ENCODE results near the gene HOXA4. TPM values are rescaled to one million over a fixed set of nuclear protein-coding genes. Genes with fewer than 3 reads are reported as not detected.

Gene HOXA4
- total RNA-seq, 1 experiment from 2014 or later = 0.50 TPM

GRCh38 chr7:27116031-27116961 lies 14.3 kb downstream of the HOXA4 start:
- no peak for DNase-seq (ENCODE audit: low read depth, low spot score)
- in situ Hi-C loops (cut with HindIII; ENCODE audit: low pct_unique_long_range_greater_than_20kb, low sequenced_read_pairs) = no loop called here

GRCh38 chr7:27115221-27116026 lies 15.1 kb downstream of the HOXA4 start:
- in situ Hi-C loops (cut with HindIII; ENCODE audit: low pct_unique_long_range_greater_than_20kb, low sequenced_read_pairs) = no loop called here
- no peak for DNase-seq (ENCODE audit: low read depth, low spot score)

GRCh38 chr7:27114881-27115220 lies 15.7 kb downstream of the HOXA4 start:
- in situ Hi-C loops (cut with HindIII; ENCODE audit: low pct_unique_long_range_greater_than_20kb, low sequenced_read_pairs) = no loop called here
- DNase-seq (ENCODE audit: low read depth, low spot score) = no peak

- in situ Hi-C loops (cut with HindIII; ENCODE audit: low pct_unique_long_range_greater_than_20kb, low sequenced_read_pairs) = no loop called here
- DNase-seq (ENCODE audit: low read depth, low spot score) = peak; percentile 65
Measured at GRCh38 chr7:27113991-27114769, 16.4 kb downstream of the HOXA4 start.

- in situ Hi-C loops (cut with HindIII; ENCODE audit: low pct_unique_long_range_greater_than_20kb, low sequenced_read_pairs) = no loop called here
- DNase-seq (ENCODE audit: low read depth, low spot score) = peak; percentile 73
Measured at GRCh38 chr7:27112955-27113949, 17.3 kb downstream of the HOXA4 start.

GRCh38 chr7:27112361-27112760 lies 18.2 kb downstream of the HOXA4 start:
- in situ Hi-C loops (cut with HindIII; ENCODE audit: low pct_unique_long_range_greater_than_20kb, low sequenced_read_pairs) = no loop called here
- no peak for DNase-seq (ENCODE audit: low read depth, low spot score)

- in situ Hi-C loops (cut with HindIII; ENCODE audit: low pct_unique_long_range_greater_than_20kb, low sequenced_read_pairs) = no loop called here
- DNase-seq (ENCODE audit: low read depth, low spot score) = no peak
Measured at GRCh38 chr7:27111751-27112277, 18.7 kb downstream of the HOXA4 start.

- DNase-seq (ENCODE audit: low read depth, low spot score) = no peak
- in situ Hi-C loops (cut with HindIII; ENCODE audit: low pct_unique_long_range_greater_than_20kb, low sequenced_read_pairs) = no loop called here
Measured at GRCh38 chr7:27111042-27111750, 19.4 kb downstream of the HOXA4 start.

- in situ Hi-C loops (cut with HindIII; ENCODE audit: low pct_unique_long_range_greater_than_20kb, low sequenced_read_pairs) = no loop called here
- no peak for DNase-seq (ENCODE audit: low read depth, low spot score)
Measured at GRCh38 chr7:27110186-27111031, 20.1 kb downstream of the HOXA4 start.

- DNase-seq (ENCODE audit: low read depth, low spot score) = no peak
- in situ Hi-C loops (cut with HindIII; ENCODE audit: low pct_unique_long_range_greater_than_20kb, low sequenced_read_pairs) = no loop called here
Measured at GRCh38 chr7:27109466-27110185, 20.9 kb downstream of the HOXA4 start.

- in situ Hi-C loops (cut with HindIII; ENCODE audit: low pct_unique_long_range_greater_than_20kb, low sequenced_read_pairs) = no loop called here
- no peak for DNase-seq (ENCODE audit: low read depth, low spot score)
Measured at GRCh38 chr7:27108390-27109127, 22.0 kb downstream of the HOXA4 start.

- in situ Hi-C loops (cut with HindIII; ENCODE audit: low pct_unique_long_range_greater_than_20kb, low sequenced_read_pairs) = no loop called here
- DNase-seq (ENCODE audit: low read depth, low spot score) = no peak
Measured at GRCh38 chr7:27107391-27108381, 22.9 kb downstream of the HOXA4 start.

GRCh38 chr7:27106901-27107240 lies 23.7 kb downstream of the HOXA4 start:
- in situ Hi-C loops (cut with HindIII; ENCODE audit: low pct_unique_long_range_greater_than_20kb, low sequenced_read_pairs) = no loop called here
- no peak for DNase-seq (ENCODE audit: low read depth, low spot score)
